Ishikawa (cell line): Measurements from ENCODE around the gene MAPK4.

Experiments used
- CEBPB ChIP-seq: IDR thresholded peaks from 2 replicates; pipeline ENCODE4 v1.6.1; 2012
- CREB1 ChIP-seq: IDR thresholded peaks from 2 replicates; pipeline ENCODE4 v1.6.1; 2012; ENCODE audit warnings: low read depth
- EGR1 ChIP-seq: IDR thresholded peaks from 2 replicates; pipeline ENCODE4 v1.6.1; 2012
- EP300 ChIP-seq: IDR thresholded peaks from 2 replicates; pipeline ENCODE4 v1.6.1; 2012; ENCODE audit warnings: borderline replicate concordance
- FOXM1 ChIP-seq: IDR thresholded peaks from 2 replicates; pipeline ENCODE4 v1.6.1; 2012; ENCODE audit warnings: low read depth, borderline replicate concordance
- NFIC ChIP-seq: IDR thresholded peaks from 2 replicates; pipeline ENCODE4 v1.6.1; 2012
- RAD21 ChIP-seq: IDR thresholded peaks from 2 replicates; pipeline ENCODE4 v1.6.1; 2012; ENCODE audit warnings: low read depth
- TAF1 ChIP-seq: IDR thresholded peaks from 2 replicates; pipeline ENCODE4 v1.6.1; 2012; ENCODE audit warnings: low read depth, mild to moderate bottlenecking
- TCF12 ChIP-seq: IDR thresholded peaks from 2 replicates; pipeline ENCODE4 v1.6.1; 2012; ENCODE audit warnings: low read depth
- TEAD4 ChIP-seq: IDR thresholded peaks from 2 replicates; pipeline ENCODE4 v1.6.1; 2012
- YY1 ChIP-seq: IDR thresholded peaks from 2 replicates; pipeline ENCODE4 v1.6.1; 2012; ENCODE audit warnings: low read depth
- ZBTB7A ChIP-seq: IDR thresholded peaks from 2 replicates; pipeline ENCODE4 v1.6.1; 2012; ENCODE audit warnings: low read depth
- TF ChIP-seq, protein P1 (sequence below): IDR thresholded peaks from 2 replicates; pipeline ENCODE4 v1.6.1; 2012
- TF ChIP-seq, protein P2 (sequence below): IDR thresholded peaks from 2 replicates; pipeline ENCODE4 v1.6.1; 2012
- TF ChIP-seq, protein P3 (sequence below): IDR thresholded peaks from 2 replicates; pipeline ENCODE4 v1.6.1; 2012; ENCODE audit warnings: low read depth, mild to moderate bottlenecking

The MAPK4 gene

GRCh38 chr18:50636366-50637057 lies 76.6 kb downstream of the MAPK4 start:
- TF ChIP-seq FOXM1: no peak
- TF ChIP-seq TEAD4: no peak
- TF ChIP-seq TCF12: no peak
- no peak for TF ChIP-seq EP300
- TF ChIP-seq CREB1: no peak
- no peak for TF ChIP-seq CEBPB
- TF ChIP-seq, protein P1, sequence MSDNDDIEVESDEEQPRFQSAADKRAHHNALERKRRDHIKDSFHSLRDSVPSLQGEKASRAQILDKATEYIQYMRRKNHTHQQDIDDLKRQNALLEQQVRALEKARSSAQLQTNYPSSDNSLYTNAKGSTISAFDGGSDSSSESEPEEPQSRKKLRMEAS: no peak

GRCh38 chr18:50638016-50638883 lies 78.4 kb downstream of the MAPK4 start:
- no peak for TF ChIP-seq FOXM1

GRCh38 chr18:50638884-50639420 lies 79.1 kb downstream of the MAPK4 start:
- TF ChIP-seq YY1: no peak
- TF ChIP-seq FOXM1: no peak
- TF ChIP-seq TAF1: no peak
- no peak for TF ChIP-seq CREB1
- TF ChIP-seq CEBPB: no peak
- TF ChIP-seq NFIC: no peak
- TF ChIP-seq EGR1: no peak

DNA sequence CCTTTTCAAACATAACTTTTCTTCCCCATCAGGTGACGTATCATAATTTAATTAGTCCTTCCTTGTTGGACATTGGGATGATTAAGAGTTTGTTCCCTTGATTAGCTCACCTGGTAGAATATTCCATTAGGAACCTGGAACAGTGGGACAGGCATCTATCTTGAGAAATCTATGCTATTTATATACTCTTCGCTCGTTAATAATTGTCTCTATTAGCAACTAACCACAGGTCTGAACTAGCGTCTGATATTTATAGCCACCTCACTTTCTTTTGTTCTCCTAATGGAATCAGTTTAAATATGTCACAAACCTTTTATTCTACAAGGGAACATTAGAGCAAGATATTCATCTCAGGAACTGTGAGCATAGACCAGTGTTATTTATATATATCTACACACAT lies 79.8 kb downstream of the MAPK4 start:
- TF ChIP-seq EP300 (no peak), RAD21 (no peak), TEAD4 (no peak), NFIC (no peak), CEBPB (no peak), EGR1 (no peak), TCF12 (no peak), ZBTB7A (no peak)
- TF ChIP-seq, protein P2, sequence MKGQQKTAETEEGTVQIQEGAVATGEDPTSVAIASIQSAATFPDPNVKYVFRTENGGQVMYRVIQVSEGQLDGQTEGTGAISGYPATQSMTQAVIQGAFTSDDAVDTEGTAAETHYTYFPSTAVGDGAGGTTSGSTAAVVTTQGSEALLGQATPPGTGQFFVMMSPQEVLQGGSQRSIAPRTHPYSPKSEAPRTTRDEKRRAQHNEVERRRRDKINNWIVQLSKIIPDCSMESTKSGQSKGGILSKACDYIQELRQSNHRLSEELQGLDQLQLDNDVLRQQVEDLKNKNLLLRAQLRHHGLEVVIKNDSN: no peak
- TF ChIP-seq, protein P1: no peak

- TF ChIP-seq, protein P3, sequence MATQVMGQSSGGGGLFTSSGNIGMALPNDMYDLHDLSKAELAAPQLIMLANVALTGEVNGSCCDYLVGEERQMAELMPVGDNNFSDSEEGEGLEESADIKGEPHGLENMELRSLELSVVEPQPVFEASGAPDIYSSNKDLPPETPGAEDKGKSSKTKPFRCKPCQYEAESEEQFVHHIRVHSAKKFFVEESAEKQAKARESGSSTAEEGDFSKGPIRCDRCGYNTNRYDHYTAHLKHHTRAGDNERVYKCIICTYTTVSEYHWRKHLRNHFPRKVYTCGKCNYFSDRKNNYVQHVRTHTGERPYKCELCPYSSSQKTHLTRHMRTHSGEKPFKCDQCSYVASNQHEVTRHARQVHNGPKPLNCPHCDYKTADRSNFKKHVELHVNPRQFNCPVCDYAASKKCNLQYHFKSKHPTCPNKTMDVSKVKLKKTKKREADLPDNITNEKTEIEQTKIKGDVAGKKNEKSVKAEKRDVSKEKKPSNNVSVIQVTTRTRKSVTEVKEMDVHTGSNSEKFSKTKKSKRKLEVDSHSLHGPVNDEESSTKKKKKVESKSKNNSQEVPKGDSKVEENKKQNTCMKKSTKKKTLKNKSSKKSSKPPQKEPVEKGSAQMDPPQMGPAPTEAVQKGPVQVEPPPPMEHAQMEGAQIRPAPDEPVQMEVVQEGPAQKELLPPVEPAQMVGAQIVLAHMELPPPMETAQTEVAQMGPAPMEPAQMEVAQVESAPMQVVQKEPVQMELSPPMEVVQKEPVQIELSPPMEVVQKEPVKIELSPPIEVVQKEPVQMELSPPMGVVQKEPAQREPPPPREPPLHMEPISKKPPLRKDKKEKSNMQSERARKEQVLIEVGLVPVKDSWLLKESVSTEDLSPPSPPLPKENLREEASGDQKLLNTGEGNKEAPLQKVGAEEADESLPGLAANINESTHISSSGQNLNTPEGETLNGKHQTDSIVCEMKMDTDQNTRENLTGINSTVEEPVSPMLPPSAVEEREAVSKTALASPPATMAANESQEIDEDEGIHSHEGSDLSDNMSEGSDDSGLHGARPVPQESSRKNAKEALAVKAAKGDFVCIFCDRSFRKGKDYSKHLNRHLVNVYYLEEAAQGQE: no peak
- TF ChIP-seq CEBPB: no peak
Measured at GRCh38 chr18:50642439-50642838, 82.6 kb downstream of the MAPK4 start.

DNA sequence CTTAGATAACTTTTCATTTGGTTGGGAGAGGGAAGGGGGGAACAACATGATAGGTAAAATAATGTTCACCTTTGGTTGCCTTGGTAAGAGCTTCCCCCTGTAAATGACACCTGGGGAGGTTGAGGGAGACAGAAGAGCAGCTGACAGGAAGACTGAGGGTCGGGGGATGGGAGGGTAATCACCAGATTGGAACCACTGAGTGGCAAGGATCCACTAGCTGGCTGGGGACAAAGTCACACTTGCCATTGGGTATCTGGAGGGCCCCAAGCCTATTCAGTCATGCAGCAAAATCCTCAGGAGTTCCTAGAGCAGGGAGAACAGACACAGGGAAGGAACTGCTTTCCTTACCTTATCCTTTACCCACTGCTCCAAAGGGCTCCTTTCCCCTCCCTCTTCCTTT lies 84.3 kb downstream of the MAPK4 start:
- TF ChIP-seq ZBTB7A: no peak
- TF ChIP-seq CREB1: no peak

DNA sequence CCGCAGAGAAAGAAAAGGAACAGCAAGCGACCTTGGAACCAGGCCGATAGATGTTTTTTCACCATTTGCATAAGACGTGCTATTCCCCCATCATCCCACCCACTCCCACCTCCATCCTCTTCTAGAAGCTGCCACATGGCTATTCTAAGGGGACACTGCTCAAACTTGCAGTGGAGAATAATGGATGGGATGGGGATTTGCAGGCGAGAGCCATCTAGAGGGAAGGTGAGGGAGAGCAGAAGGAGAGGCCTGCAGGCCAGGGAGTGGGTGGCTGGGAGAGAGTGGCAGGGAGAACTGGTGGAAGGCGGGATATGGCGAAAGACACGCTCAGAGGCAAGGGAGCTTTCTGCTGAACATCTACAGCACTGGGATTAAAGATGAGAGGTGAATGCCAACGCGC lies 84.9 kb downstream of the MAPK4 start:
- no peak for TF ChIP-seq CEBPB
- TF ChIP-seq RAD21: peak; percentile 22; the same call in 1 of the 2 replicates

DNA sequence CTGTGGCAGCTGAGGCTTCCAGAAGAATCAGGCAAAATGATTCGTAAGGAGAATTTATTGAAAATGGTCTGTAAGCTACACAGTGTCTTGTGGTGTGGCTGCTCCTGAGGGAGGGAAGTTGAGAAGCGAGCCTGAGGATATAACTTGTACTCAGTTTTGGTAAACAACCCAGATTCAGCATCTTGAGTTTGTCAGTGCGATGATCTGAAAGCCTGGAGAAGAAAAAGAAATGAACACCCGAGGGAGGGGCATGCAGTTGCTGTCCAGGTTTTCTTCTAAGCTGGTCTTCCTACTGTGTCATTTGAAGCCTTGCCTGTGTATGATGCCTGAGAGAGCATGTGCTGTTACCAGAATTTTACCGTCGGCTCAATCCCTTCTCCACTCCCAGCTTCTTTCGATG lies 87.3 kb downstream of the MAPK4 start:
- TF ChIP-seq, protein P2: no peak
- TF ChIP-seq TCF12: no peak
- TF ChIP-seq YY1: no peak
- TF ChIP-seq, protein P3: no peak
- TF ChIP-seq EGR1: no peak
- no peak for TF ChIP-seq TEAD4
- TF ChIP-seq, protein P1: no peak
- no peak for TF ChIP-seq FOXM1
- no peak for TF ChIP-seq ZBTB7A
- no peak for TF ChIP-seq RAD21
- TF ChIP-seq TAF1: no peak
- TF ChIP-seq NFIC: no peak
- no peak for TF ChIP-seq CREB1
- no peak for TF ChIP-seq EP300
- no peak for TF ChIP-seq CEBPB
